DMS79 (cell line): Measurements from ENCODE around the gene KRTDAP.
"Not testable (repeated sequence)": the region's sequence is repeated elsewhere in the genome, so short reads cannot be mapped to it uniquely, and the experiment has no call there.

Experiments
- DNase-seq: peaks from one replicate; lab custom pipeline; 2025; lab: John Stamatoyannopoulos, UW

KRTDAP gene

DNA sequence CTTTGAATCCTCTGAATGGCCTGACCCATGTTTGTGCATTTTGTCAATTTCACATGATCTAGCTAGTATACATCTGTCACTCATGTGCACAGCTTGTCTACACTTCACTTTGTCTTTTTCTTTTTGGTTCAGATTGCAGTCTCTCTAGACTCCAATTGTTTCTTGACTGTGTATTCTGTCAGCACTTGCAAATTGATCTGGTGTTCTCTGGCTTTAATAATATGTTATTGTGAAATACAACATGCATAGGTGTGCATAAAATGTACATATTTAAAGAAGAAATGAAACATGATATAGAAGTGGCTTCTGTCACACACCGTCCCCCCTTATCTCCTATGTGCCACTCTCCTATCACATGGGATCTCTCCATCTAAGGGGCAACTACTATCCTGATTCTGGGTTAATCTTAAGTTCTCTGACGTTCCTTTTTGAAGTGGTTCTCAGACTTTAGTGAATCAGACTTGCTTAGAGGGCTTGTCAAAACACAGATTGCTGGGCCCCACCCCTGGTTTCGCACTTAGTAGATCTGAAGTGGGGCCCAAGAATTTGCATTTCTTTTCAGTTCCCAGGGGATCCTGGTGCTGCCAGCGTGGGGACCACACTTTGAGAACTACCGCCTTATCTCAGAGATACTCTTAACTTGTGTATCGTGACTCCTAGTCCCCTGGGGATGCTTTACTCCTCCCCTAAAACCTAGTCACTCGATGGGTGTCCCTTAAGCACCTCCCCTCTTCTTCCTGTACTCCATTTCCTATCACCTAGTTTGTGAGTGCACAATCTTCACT, 5.8 kb downstream of the KRTDAP start:
- DNase-seq: no peak

DNA sequence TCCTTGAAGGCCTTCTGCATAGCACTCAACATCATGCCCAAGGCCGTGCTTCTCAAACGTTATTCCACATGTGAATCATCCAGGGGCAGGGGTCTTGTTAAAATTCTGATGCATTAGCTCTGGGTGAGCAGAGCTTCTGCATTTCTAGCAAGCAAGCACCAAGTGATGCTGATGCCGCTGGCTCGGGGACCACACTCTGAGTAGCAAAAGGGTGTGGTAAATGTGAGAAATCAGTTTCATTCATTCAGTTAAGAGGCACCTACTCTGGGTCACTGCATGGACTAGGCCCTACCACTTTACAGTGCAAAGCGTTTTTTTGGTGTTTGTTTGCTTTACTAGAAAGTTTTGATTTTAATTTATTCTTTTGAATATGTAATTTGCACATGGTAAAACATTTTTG, 7.2 kb downstream of the KRTDAP start:
- DNase-seq: no peak

DNA sequence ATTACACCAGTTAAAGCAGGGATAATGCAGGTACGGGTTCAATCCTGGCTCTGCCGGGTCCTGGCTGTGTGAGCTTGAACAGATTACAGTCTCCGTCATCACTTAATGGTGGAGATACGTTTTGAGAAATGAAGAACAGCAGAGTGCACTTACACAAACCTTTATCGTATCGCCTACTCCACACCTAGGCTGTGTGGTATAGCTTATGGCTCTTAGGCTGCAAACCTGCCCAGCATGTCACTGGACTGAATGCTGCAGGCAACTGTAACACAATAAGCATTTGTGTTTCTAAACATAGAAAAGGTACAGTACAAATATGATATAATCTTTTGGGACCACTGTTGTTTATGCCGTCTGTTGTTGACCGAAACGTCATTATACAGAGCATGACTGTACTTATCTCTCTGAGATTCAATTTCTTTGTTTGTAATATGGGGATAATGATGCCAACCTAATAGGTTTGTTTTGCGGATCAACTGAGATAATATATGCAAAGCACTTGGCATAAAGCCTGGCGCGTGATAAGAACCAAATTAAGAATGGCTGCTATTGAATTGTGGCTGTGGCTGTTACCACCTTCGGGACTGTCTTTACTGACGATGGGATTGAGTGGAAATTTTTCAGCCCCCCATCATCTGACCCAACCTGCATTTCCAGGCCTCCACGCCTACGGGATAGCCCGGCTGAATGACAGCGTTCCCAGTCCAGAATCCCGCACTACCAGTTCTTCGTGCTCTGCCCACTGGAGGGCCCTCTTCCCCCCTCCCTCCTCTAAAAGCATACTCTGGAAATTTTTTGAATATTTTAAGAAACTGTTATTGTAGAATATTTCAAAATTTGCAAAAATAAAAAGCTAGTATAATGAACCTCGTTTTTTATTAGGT, 11.2 kb downstream of the KRTDAP start:
- peak; percentile 26 for DNase-seq

DNA sequence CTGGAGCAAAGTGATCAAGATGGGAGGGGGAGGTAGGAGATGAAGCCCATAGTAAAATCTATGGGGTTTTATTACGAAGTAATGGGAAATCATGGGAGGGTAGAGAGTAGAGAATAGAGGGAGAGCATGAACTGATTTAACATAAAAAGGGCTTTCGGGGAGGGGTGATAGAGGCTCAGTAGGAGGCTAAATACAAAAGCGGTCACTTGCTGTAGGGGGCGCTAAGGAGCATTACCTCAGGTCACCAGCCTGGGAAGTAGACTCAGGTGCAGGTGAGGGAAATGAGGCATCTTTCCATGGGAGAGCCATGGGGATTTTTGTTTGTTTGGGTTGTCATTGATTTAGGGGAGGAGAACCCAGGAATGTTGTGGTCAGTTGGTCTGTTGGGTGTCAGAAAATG, 14.1 kb downstream of the KRTDAP start:
- DNase-seq: no peak

DNA sequence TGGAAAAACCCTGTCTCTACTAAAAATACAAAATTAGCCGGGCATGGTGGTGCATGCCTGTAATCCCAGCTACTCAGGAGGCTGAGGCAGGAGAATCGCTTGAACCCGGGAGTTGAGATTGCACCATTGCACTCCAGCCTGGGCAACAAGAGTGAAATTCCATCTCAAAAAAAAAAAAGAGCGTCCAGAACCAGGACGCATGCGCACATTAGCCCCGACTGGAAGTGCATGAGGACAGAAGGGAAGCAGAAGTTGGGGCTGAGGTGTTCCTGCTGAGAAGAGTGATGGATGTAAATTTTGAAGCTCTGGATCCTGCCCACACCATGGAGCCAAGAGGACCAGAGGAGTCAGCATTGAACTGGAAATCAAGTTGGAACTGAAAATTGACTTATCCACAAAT, 15.7 kb downstream of the KRTDAP start:
- DNase-seq: not testable (repeated sequence)

DNA sequence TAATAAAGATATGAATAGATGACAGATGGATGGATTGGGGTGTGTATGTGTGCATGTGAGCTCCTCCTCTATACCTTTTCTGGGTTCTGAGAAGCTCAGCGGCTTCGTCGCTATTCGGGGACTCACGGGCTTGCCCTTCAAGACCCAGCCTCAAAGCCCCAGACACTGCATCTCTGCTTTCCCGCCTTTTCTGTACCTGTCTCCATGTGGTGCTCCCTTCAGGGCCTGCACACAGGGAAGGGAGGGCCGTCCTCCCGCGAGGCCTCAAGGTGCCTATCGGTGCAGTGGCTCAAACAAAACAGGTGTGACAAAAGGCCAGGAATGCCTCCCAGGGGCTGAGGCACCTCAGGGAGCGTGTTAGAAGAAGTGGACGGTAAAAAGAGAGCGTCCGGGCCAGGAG, 16.2 kb downstream of the KRTDAP start:
- DNase-seq: no peak

DNA sequence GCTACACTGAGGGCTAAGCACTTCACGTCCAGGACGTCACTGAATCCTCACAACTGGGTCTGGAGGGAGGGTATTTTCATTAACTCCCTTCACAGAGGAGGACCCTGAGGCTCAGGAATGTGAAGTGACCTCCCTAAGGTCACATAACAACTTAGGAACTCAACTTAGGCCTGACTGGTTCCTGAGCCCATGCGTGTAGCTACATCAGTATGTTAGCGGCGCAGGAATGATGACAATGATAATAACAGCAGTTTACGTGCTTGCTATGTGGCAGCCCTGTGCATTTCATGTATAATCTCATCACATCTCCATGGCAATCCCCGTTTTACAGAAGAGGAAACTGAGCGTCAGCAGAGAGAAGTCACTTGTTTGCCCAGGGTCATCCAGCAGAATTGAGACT, 18.3 kb downstream of the KRTDAP start:
- DNase-seq: no peak

DNA sequence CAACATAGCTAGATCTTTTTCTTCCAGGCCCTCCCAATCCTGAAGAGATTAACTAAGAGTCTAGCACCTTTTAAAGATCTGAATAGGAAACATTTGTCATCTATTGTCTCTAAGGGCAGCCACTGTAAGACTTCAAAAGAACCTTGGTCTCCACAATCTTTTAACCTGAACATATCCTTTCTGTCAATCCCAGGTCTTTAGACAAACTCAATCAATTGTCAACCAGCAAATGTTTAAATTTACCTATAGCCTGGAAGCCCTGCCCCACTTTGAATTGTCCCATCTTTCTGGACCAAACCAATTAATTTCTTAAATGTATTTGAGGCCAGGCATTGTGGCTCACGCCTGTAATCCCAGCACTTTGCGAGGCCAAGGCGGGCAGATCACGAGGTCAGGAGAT, 19.2 kb downstream of the KRTDAP start:
- DNase-seq: not testable (repeated sequence)

DNA sequence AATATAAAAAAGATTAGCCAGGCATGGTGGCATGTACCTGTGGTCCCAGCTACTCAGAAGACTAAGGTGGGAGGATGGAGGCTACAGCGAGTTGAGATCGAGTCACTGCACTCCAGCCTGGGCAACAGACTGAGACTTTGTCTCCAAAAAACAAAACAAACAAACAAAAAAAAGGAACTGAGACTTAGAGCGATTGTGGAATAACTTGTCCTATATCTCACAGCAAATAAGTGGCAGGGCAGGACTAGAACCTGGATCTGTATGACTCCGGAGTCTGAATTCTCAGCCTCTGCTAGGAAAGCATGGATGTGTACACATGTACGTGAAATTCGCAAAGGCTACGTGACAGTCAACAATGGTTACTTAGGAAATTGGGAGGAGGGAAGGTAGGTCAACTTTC, 20.1 kb downstream of the KRTDAP start:
- no peak for DNase-seq

DNA sequence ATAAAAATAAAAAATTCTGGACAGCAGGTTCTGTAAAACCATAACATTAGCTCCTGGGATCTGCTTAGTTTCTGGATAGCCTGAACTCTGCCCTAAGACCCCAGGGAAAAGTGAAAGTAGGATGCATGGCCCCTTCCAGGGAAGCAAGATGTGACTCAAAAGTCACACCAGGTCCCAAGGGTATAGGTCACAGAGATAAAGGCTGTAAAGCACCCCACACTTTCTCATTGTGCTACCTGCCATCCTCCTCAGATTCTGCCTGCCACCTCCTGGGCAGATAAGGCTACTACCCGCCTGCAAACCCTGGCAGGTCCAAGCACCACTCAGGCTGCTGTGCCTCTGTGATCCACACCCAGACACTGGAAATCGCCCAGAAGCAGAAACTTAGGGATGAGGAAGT, 21.6 kb downstream of the KRTDAP start:
- no peak for DNase-seq

DNA sequence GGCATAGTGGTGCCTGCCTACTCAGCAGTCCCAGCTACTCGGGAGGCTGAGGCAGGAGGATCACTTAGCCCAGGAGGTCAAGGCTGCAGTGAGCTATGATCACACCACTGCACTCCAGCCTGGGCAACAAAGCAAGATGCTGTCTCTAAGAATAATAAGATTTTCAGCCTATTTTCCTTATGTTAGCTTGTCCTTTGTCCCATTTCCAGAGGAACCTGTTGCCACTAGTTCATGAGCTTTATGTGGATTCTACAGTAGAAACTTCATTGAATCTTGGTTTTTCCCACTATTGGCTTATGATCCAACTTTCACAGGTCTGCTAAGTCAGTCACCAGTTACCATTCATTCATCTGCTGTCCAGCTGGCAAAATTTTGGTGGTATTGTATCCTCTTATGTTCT, 24.0 kb downstream of the KRTDAP start:
- no peak for DNase-seq

DNA sequence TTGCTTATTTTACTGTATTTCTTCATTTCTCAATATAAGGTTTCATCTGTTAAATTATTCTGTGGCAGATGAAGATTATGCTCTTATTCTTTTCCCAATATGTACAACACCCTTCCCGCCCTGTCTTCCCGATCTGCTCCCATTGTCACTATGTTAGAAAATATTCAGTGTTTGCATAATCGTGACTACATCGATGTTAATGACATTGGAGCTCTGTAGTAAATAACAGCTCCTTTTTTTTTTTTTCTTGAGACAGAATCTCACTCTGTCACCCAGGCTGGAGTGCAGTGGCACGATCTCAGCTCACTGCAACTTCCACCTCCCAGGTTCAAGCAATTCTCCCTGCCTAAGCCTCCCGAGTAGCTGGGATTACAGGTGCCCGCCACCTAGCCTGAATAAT, 27.3 kb downstream of the KRTDAP start:
- DNase-seq: not testable (repeated sequence)

DNA sequence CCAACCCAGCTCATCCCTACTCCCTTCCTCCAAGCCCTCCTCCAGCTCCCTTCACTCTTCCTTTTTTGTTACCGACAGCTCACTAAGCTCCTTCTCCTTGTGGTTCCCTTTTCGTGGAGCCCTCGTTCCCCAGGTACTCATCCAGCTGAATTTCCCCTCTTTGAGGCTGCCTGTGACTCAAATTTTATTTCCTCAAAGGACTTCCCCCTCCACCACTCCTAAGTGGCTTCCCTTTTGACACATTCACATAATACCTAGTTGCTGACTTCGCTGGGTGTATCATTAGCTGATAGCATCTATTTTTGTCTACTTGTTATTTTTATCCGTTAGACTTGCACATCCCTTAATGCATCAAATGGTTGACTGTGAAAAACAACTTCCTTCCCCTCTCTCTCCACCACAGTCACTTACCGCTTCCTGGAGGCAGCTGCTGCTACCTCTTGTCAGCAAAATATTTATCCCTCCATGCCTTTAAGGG, 27.7 kb downstream of the KRTDAP start:
- DNase-seq: no peak

DNA sequence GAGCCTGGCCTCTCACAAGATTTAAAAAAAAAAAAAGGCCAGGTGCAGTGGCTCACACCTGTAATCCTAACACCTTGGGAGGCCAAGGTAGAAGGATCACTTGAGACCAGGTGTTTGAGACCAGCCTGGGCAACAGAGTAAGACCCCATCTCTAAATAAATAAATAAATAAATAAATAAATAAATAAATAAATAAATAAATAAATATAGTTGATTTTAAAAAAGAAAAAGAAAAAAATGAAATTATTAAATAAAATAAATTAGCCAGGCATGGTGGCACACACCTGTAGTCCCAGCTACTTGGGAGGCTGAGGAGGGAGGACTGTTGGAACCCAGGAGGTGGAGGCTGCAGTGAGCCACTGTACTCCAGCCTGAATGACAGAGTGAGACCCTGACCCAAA, 28.5 kb downstream of the KRTDAP start:
- DNase-seq: not testable (repeated sequence)

DNA sequence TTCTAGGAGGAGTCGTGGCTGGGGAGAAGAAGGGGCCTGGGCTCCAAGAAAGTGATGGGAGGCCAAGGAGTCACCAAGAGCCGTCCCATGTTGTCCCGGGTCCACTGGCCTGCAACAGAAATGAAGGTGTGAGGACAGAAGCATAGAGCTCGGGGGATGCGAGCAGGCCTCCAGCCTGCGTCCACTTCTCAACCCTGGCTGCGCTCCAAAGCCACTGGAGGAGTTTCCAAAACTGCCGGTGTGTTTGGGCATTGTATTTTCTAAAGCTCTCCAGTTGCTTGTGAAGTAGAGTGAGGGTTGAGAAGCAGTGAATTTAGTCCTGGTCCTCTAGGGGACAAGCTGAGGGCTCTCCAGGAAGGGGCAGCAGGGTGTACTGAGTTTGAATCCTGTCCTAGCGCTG, 29.2 kb downstream of the KRTDAP start:
- no peak for DNase-seq

DNA sequence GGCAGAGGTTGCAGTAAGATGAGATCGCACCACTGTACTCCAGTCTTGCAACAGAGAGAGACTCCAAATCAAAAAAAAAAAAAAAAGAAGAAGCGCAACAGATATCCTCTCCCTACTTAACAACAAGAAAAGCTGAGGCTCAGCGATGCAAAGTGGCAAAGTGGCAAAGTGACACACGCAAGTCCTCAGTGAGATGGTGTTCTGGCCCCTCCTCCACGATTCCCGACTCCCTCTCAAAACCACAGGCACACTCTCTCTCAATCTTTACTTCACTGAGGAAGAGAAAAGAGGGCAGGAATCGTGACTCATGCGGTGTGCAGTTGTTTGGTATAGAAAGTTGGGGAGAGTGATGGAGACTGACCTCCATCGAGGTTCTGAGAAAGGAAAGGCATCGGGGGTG, 29.7 kb downstream of the KRTDAP start:
- no peak for DNase-seq

DNA sequence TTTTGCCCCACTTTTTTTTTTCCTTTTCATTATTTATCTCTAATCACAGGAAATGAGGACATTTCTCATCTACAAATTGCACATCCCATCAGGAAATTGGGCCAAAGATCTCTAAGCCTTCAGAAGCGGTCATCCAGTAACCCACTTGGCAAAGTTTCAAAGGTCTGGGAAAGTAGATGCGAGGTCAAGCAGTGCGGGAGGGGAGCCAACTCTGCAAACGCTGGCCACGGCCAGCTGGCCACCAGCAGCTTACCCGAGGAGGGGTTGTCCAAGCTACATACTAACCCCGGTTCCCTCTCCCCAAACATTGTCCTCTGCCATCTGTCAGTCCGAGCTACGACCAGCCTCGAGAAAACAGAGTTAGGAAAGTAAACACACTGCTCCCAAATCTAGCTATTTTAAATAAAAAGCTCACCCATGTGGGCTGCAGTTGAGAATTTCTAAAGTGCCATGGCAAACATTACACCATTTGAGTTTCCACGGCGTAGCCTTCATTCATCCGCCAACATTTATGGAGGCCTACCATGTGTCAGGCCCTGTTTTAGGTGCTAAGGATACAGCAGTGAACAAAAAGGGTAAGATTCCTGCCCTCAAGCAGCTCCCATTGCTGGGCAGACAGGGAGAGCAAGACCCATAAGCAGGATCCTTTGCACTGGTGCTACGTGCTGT, 30.7 kb downstream of the KRTDAP start:
- no peak for DNase-seq

DNA sequence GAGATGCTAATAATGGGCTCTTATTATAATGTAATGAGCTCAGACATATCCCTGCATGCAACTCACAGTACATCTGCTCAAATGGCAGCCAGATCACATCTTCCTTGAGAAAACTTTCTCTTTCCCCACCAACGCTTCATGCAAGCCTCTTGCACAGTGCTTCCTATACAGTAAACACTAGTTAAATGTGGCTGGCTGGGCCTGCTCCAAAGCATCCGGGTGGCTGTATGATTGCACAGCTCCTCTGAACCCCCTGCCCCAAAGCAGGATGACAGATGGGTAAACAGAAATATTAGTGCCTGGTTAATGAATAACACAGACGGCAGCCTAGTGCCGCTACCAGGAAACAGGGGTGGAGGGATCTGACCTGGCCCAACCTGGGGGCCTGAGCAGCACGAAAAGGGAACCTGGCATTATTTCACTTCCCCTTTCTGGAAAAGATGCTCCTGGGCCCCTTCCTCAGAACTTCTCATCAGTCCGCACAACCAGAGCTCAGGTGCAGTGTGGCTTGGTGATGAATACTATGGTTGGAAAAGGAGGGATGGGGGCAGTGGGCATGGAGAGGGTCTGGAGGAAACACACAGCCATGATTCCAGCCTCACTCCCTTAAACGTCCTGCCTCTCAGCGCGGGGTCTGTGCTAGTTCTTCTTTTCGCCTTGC, 31.4 kb downstream of the KRTDAP start:
- no peak for DNase-seq

DNA sequence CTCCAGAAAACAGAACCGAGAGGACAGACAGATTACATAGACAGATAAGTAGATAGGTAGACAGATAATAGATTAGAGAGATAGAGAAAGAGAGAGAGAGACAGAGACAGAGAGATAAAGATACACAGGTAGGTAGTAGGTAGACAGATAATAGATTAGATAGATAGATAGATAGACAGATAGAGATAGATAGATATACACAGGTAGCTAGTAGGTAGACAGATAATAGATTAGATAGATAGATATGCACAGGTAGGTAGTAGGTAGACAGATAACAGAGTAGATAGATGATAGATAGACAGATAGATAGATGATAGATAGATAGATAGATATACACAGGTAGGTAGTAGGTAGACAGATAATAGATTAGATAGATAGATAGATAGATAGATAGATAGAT, 32.1 kb downstream of the KRTDAP start:
- DNase-seq: no peak

DNA sequence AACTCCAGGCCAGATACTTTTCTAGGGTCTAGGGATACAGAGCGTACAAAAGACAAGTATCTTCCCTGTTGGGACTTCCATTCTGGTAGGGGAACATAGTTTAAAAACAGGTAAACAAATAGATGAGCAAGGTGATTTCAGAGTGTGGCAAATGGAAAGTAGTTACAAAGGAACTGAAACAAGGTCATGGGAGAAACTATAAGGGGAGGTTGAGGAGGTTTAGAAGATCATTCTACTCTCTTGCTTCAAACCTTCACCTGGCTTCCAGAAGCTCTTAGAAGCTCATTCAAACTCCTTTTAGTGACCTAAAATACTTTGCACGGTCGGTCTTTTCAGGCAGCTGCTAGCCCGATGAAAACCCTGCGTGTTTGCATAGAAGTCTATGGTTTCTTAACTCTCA, 33.1 kb downstream of the KRTDAP start:
- DNase-seq: no peak

DNA sequence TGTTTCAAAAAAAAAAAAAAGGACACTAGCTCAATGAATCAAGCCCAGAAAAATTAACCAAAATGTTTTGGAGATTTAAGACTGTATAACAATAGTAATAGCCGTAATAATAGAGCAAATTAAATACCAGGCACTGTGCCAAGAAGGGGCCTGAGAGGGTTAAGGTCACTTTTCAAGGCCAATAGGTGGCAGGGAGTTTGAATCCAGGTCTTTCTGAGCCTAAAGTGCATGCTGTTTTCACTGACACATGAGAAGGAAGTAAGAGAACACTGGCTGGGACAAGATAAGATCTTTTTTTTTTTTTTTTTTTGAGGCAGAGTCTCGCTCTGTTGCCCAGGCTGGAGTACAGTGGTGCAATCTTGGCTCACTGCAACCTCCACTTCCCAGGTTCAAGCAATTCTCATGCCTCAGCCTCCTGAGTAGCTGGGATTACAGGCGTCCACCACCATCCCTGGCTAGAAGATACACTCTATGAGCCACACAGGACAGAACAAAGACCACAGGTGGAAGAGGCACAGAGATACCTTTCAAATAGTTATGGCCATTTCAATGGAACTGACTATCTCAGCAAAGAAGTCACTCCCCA, 34.6 kb downstream of the KRTDAP start:
- no peak for DNase-seq

DNA sequence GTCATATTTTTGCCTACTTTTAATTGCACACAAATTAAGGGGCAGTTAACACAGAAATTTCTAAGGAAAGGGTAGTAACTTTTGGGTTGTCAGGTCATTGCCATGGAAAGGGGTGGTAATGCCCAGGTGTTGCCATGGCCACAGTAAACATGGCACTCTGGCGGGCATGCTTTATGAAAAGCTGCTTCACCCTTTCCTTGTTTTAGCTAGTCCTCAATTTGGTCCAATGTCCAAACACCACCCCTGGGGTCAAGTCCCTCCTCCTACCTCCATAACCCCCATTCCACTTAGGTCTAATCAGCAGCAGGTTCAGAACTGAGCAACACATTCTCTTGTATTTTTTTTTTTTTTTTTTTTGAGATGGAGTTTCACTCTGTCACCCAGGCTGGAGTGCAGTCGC, 35.6 kb downstream of the KRTDAP start:
- DNase-seq: no peak
